ENCODE data around the gene WDR6.

WDR6 gene

DNA sequence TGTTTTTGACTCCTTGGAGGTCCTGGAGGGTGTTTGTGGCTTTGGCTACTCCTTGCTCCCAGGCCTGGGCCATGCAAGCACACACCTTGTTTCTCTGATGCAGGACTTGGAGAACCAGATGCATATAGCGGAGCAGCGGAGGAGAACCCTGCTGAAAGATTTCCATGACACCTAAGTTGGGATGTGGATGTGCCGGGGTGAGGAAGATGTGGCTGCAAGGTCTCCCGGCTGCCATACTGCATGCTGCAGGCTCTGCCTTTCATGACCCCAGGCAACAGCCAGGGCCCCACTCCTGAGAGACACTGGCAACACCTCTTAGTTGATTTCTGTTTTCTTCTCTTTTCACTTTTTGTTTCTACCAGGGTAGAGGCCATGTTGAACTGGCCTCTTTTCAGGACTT lies 24.1 kb upstream of the WDR6 start:
- TF ChIP-seq, protein P1, sequence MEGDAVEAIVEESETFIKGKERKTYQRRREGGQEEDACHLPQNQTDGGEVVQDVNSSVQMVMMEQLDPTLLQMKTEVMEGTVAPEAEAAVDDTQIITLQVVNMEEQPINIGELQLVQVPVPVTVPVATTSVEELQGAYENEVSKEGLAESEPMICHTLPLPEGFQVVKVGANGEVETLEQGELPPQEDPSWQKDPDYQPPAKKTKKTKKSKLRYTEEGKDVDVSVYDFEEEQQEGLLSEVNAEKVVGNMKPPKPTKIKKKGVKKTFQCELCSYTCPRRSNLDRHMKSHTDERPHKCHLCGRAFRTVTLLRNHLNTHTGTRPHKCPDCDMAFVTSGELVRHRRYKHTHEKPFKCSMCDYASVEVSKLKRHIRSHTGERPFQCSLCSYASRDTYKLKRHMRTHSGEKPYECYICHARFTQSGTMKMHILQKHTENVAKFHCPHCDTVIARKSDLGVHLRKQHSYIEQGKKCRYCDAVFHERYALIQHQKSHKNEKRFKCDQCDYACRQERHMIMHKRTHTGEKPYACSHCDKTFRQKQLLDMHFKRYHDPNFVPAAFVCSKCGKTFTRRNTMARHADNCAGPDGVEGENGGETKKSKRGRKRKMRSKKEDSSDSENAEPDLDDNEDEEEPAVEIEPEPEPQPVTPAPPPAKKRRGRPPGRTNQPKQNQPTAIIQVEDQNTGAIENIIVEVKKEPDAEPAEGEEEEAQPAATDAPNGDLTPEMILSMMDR (IDR thresholded peaks at IDR 0.05; ENCODE audit: insufficient read depth, low read depth, low read length, missing control alignments): no peak
- no peak overlapping the region for H3K4me3 ChIP-seq (ENCODE audit: low read length)
- no peak for DNase-seq (ENCODE audit: low read depth)

DNA sequence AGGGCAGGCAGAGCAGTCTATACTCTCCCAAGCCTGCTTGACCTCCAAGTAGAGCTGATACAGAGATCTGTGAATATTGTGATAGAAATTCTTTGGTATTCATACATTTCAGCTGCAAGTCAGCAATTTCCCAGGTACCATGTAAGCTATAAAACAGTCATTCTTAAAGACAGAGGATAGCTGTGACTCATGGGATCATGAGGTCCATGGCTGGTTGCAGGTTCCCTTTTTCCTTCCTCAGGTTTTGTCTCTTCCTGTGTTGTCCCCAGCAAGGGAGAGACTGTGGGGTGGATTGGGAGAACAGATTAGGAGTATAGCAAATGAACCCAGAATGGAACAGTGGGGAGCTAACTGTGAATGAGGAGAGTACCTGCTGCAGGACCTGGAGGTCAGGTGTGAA lies 22.5 kb upstream of the WDR6 start:
- no peak overlapping the region for H3K4me3 ChIP-seq (ENCODE audit: low read length)
- TF ChIP-seq, protein P1 (IDR thresholded peaks at IDR 0.05; ENCODE audit: insufficient read depth, low read depth, low read length, missing control alignments): no peak
- DNase-seq (ENCODE audit: low read depth): peak; percentile 36

DNA sequence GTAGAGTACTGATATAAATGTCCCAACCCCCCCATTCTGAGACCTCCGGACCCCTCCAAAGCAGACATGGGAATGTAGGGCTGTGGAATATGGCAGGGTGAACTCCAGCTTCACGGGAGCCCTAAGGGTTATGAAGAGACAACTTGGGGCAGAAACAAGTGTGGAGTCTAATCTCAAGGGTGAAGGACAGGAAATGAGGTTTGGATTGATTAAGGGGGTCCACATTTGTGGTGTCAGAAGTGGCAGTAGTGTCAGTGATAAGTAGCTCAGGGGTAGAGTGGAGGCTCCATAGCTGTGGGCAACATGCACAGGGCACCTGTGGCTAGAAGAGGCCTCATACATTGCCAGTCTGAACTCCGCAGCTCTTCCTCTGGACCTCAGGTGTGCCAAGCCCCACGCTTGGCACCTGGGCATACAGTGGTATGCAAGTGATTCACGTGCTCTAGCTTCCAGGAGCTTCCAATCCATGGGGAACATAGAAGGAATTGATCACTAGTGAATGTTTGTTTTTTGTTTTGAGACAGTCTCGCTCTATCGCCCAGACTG lies 21.3 kb upstream of the WDR6 start:
- no peak overlapping the region for H3K4me3 ChIP-seq (ENCODE audit: low read length)
- TF ChIP-seq, protein P1 (IDR thresholded peaks at IDR 0.05; ENCODE audit: insufficient read depth, low read depth, low read length, missing control alignments): no peak
- no peak for DNase-seq (ENCODE audit: low read depth)

DNA sequence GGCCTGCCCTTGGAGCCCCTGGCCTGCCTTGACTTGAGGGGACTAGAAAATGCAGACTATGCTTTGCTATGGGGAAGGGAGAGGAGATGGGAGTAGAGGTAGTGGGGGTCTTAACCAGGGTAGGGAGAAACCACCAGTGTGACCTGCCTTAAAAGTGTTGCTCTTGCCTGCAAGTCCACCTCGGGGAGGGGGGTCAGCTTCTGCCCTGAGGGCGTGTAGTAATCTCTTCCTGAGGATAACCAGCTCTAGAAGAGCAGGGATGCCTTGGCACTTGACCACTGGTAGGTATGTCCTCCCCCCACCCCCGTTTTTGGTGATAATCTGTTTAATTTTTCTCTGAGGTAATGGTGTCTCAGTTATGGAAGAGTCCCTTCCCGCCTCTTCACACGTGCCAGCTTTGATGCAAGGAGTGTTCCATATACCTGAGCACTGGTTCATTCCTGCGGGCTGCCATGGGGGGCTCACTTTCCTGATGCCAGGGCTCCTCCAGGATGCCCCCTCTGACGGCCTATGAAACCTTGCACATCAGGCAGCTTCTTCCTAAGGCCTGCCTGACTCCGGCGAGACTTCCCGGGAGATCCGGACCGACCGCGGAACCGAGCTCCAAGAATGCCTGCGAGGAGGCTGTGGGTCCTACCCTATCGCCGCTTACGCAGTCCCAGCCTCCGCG lies 17.9 kb upstream of the WDR6 start:
- H3K4me3 ChIP-seq (ENCODE audit: low read length): peak overlapping the region; percentile 45
- DNase-seq (ENCODE audit: low read depth): no peak
- TF ChIP-seq, protein P1 (IDR thresholded peaks at IDR 0.05; ENCODE audit: insufficient read depth, low read depth, low read length, missing control alignments): no peak

DNA sequence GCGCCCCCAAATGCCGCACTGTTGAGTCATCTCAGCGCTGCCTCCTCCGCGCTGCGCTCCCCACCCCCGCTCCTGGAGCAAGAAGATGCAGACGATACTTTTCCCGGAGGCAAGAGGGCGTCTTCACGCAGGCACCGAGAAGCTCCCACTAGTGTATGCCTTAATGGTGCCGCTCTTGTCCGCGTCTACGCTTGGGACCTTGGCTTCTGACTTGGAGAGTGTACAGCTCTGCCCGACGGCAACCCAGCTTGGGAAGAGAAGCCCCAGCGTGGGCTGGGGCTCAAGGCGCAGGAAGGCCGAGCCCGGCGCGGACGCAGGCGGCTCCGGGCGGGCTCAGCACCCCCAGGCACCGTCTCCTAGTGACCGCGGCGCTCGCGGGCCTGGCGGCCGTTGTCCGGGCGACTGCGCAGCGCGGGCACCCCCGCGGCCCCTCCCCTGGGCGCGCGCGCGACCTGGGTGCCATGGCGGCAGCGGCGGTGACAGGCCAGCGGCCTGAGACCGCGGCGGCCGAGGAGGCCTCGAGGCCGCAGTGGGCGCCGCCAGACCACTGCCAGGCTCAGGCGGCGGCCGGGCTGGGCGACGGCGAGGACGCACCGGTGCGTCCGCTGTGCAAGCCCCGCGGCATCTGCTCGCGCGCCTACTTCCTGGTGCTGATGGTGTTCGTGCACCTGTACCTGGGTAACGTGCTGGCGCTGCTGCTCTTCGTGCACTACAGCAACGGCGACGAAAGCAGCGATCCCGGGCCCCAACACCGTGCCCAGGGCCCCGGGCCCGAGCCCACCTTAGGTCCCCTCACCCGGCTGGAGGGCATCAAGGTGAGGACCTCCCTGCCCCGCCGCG lies 17.2 kb upstream of the WDR6 start, which contains the start of gene P4HTM:
TSS of gene P4HTM (plus strand) at position 446 of the 840 bp plus-strand sequence. CDS start at position 462, 16 bp downstream.
- peak; percentile 75 for DNase-seq (ENCODE audit: low read depth)
- TF ChIP-seq, protein P1 (IDR thresholded peaks at IDR 0.05; ENCODE audit: insufficient read depth, low read depth, low read length, missing control alignments): peak; percentile 36
- peak within 1 kb of the TSS; percentile 45 for H3K4me3 ChIP-seq (ENCODE audit: low read length)

DNA sequence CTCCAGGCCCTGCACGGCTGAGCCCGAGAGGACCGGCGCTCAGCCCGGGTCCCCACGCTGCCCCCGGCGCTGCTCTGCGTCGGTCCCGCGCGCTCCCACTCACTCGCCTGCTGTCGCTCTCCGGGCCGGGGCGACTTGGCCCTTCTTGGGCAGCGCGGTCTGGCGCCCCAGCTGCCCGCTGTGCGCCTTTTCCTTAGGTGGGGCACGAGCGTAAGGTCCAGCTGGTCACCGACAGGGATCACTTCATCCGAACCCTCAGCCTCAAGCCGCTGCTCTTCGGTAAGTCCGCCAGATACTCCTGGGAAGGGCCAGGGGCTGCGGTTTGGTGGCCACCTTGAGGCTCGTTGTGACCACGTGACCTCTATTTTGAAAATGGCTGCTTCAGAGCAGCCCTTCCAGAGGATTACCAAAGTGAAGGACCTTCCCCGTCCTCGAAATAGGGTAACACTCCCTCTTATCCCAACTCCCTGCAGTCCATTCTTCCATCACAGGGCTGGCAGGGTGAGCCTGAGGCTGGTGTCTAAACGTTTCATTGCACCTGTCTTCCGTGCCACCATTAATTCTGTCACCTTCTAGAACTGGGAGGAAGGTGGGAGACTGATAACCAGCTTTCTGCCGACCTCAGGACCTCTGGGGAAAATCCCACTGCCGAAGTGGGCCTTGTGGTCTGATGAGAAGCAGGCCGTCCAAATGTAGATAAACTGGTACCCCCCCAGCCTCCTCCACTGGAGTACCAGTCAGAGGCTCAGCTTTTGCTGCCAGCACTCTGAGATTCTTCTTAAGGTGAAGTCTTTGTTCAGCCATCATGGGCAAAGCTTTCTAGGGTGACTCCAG lies 16.3 kb upstream of the WDR6 start:
- no peak for DNase-seq (ENCODE audit: low read depth)
- TF ChIP-seq, protein P1 (IDR thresholded peaks at IDR 0.05; ENCODE audit: insufficient read depth, low read depth, low read length, missing control alignments): no peak

More for the DNA sequence above, 16.3 kb upstream of the WDR6 start:
- H3K4me3 ChIP-seq (ENCODE audit: low read length): peak overlapping the region; percentile 45

Measured in epithelial cell of esophagus (primary cell).